Glutamatergic neuron (in vitro differentiated cells): ENCODE measurements around the gene ZXDC. TPM values are rescaled to one million over a fixed set of nuclear protein-coding genes. Genes with fewer than 3 reads are reported as not detected.

Experiments
- DNase-seq: peaks from one replicate; pipeline ENCODE4 v3.0.0; 2022
- H3K27ac Mint-ChIP-seq: one replicate; pipeline ENCODE4 v1.8.0; 2020; ENCODE audit warnings: mild to moderate bottlenecking, mixed read lengths, inconsistent platforms; ENCODE audit not compliant: unreplicated experiment
- H3K27me3 Mint-ChIP-seq: one replicate; pipeline ENCODE4 v1.8.0; 2020; ENCODE audit warnings: mild to moderate bottlenecking, moderate library complexity, mixed read lengths, inconsistent platforms; ENCODE audit not compliant: unreplicated experiment
- H3K36me3 Mint-ChIP-seq: one replicate; pipeline ENCODE4 v1.8.0; 2020; ENCODE audit warnings: mild to moderate bottlenecking, mixed read lengths, inconsistent platforms; ENCODE audit not compliant: unreplicated experiment
- H3K4me1 Mint-ChIP-seq: one replicate; pipeline ENCODE4 v1.8.0; 2020; ENCODE audit warnings: mild to moderate bottlenecking, low read depth, mixed read lengths, inconsistent platforms; ENCODE audit not compliant: unreplicated experiment
- H3K4me3 Mint-ChIP-seq: one replicate; pipeline ENCODE4 v1.8.0; 2020; ENCODE audit warnings: mild to moderate bottlenecking, mixed read lengths, inconsistent platforms; ENCODE audit not compliant: unreplicated experiment
- H3K9me3 Mint-ChIP-seq: one replicate; pipeline ENCODE4 v1.8.0; 2020; ENCODE audit warnings: mild to moderate bottlenecking, moderate library complexity, mixed read lengths, inconsistent platforms; ENCODE audit not compliant: unreplicated experiment
- total RNA-seq: library from RNA; stranded (reverse); fragmentation: NEBNext Ultra II Directional; extraction: Animal tissue kit (Norgen Biotek cat#: 25700); gene quantifications from one replicate; pipeline ENCODE4 v1.2.1, GENCODE V29; 2021; ENCODE audit not compliant: unreplicated experiment
- TF ChIP-seq, protein P1 (sequence below): fragments of 200-600 bp; sonication (generic); IDR thresholded peaks from one replicate; pipeline ENCODE4 v1.5.0; 2021; ENCODE audit not compliant: partially characterized antibody, unreplicated experiment

Gene ZXDC
- total RNA-seq, 1 donor from 2014 or later = 39.5 TPM

DNA sequence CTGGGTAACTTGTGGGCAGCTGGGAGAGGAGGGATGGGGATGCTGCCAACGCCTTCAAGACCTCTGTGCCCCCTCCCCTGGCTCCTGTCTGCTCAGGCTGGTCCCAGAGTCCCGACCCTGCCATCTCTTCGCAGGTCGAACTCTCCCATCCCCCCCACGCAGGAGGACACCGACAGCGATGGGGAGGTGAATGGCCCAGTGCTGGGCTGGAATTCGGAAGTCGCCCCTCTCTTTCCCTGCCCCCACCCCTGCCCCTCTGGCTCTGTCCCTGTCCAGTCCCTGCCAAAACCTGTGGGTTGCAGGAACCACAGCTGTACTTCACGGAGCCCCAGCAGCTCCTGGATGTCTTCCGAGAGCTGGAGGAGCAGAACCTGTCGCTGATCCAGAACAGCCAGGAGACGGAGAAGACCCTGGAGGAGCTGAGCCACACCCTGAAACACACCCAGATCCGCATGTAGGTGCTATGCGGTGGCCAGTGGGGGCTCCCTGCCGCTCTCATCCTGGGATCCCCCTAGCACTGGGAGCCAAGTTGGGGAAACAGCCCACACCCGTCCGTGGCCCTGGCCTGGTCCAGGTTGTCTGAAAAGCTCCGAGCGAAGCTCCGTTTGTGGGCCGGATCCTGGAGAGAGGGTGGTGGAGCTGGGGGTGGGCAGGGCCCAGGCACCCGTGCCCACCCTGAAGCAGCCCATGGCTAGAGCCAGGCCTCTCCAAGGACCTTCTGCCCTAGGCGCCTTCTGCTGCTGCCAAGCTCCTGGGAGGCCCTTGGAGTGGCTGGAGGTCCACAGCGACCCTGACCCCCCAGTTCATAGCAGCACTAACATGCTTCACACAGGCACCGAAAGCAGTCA is 52.3 kb downstream of the ZXDC start:
- H3K4me1 Mint-ChIP-seq = no peaks in the 10 kb centered on the region
- no peak overlapping the region for H3K4me3 Mint-ChIP-seq
- H3K36me3 Mint-ChIP-seq = peaks cover 6% of the 10 kb centered on the region
- H3K27me3 Mint-ChIP-seq = peaks cover 4% of the 10 kb centered on the region
- H3K27ac Mint-ChIP-seq = no peak overlapping the region
- no peak for DNase-seq
- TF ChIP-seq, protein P1, sequence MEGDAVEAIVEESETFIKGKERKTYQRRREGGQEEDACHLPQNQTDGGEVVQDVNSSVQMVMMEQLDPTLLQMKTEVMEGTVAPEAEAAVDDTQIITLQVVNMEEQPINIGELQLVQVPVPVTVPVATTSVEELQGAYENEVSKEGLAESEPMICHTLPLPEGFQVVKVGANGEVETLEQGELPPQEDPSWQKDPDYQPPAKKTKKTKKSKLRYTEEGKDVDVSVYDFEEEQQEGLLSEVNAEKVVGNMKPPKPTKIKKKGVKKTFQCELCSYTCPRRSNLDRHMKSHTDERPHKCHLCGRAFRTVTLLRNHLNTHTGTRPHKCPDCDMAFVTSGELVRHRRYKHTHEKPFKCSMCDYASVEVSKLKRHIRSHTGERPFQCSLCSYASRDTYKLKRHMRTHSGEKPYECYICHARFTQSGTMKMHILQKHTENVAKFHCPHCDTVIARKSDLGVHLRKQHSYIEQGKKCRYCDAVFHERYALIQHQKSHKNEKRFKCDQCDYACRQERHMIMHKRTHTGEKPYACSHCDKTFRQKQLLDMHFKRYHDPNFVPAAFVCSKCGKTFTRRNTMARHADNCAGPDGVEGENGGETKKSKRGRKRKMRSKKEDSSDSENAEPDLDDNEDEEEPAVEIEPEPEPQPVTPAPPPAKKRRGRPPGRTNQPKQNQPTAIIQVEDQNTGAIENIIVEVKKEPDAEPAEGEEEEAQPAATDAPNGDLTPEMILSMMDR = no peak
- peaks cover 7% of the 10 kb centered on the region for H3K9me3 Mint-ChIP-seq

DNA sequence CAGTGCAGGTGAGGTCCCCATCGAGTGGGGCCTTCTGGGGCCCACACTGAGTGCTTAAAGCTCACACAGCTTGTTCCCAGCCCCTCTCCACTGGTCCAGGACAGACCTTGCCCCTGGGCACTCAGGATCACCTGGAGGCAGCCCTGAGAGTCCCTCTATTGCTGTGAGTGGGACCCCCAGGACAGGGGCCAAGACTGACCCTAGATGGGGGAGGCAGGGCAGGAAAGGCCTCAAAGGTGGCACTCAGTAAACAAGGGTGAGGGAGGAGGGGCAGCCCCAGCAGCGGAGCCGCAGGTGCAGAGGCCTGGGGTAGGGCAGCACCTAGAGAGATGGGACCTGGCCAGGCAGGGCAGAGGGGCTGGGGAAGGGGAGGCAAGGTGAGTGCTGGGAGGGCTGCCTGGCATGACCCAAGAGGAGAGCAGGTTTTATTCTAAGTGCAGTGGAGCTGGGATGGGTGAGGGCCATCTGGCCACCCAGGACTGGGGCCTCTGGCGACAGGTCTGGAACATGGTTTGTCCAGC is 53.1 kb downstream of the ZXDC start:
- peaks cover 6% of the 10 kb centered on the region for H3K36me3 Mint-ChIP-seq
- no peak overlapping the region for H3K4me3 Mint-ChIP-seq
- no peak for DNase-seq
- H3K4me1 Mint-ChIP-seq = no peaks in the 10 kb centered on the region
- TF ChIP-seq, protein P1 = no peak
- peaks cover 5% of the 10 kb centered on the region for H3K9me3 Mint-ChIP-seq
- H3K27ac Mint-ChIP-seq = no peak overlapping the region
- H3K27me3 Mint-ChIP-seq = peaks cover 4% of the 10 kb centered on the region

DNA sequence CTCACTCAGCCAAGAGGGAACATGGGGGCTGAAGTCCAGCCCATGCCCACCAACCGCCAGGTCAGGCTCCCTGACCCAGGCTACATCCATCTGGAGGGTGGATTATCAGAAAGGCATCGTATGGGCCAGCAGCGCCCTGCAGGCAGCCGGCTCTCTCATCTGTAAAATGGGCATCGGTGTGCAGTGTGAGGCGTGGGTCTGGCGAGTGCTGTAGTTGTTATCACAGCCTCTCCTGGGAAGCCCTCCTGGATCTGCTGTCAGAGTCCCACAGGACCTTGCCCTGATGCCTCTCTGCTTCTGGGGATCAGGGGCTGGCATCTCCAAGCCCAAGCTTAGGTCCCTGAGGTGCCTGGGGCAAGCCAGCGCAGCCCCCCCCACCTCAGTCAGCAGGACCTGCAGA is 53.6 kb downstream of the ZXDC start:
- Mint-ChIP-seq H3K27me3 (peaks cover 4% of the 10 kb centered on the region), H3K4me3 (no peak overlapping the region), H3K9me3 (peaks cover 3% of the 10 kb centered on the region), H3K4me1 (no peaks in the 10 kb centered on the region), H3K36me3 (peaks cover 6% of the 10 kb centered on the region), H3K27ac (no peak overlapping the region)
- TF ChIP-seq, protein P1 = no peak
- no peak for DNase-seq

DNA sequence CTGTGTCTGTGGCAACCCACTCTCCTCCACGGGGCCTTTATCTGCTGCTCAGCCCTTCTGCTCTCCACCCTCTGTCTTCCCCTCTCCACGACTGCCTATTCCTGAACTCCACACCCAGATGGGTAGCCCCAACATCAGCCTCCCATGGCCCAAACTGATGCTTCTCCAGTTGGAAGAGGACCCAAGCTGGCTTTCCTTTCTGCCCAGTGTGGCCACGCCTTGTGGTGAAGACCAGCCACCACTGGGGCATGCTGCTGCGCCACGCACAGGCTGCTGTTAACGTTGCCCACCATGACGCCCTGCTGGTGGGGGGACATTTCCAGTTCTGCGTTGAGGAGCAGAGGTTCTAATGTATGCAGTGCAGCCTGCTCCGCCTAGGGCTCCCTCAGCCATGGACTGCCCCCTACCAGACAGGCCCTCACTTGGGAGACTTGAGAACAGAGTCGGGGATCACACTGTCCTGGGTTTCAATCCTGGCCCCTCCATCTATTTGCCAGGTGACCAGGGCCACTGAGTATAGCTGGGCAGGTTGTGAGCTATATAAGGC is 54.0 kb downstream of the ZXDC start:
- TF ChIP-seq, protein P1 = no peak
- Mint-ChIP-seq H3K27ac (no peak overlapping the region), H3K9me3 (peaks cover 3% of the 10 kb centered on the region), H3K36me3 (peaks cover 6% of the 10 kb centered on the region), H3K4me1 (no peaks in the 10 kb centered on the region), H3K4me3 (no peak overlapping the region), H3K27me3 (peaks cover 4% of the 10 kb centered on the region)
- DNase-seq = no peak
